Left kidney (tissue), 2 donors: ENCODE measurements around the gene CHRNA3. TPM values are rescaled to one million over a fixed set of nuclear protein-coding genes. Genes with fewer than 3 reads are reported as not detected.
"Not testable (repeated sequence)": the region's sequence is repeated elsewhere in the genome, so short reads cannot be mapped to it uniquely, and the experiment has no call there.

Source experiments
- DNase-seq: peaks from one replicate; pipeline ENCODE4 v3.0.0-alpha.2; 2013
- polyA plus RNA-seq: library from polyadenylated mRNA; unstranded; fragments of 120-200 nt; gene quantifications from one replicate; pipeline ENCODE4 v1.2.1, GENCODE V29; 2013; ENCODE audit not compliant: insufficient read length

CHRNA3 gene
- polyA plus RNA-seq, 1 donor = 1.7 TPM

GRCh38 chr15:78617516-78617915, 3.3 kb downstream of the CHRNA3 start:
- DNase-seq = no peak

- DNase-seq = no peak
These were observed 3.7 kb downstream of the CHRNA3 start for GRCh38 chr15:78617076-78617475.

GRCh38 chr15:78616506-78616905, 4.3 kb downstream of the CHRNA3 start:
- no peak for DNase-seq

GRCh38 chr15:78615151-78615589, 5.6 kb downstream of the CHRNA3 start:
- DNase-seq = no peak

- no peak for DNase-seq
These were observed 6.8 kb downstream of the CHRNA3 start for GRCh38 chr15:78614021-78614420.

GRCh38 chr15:78609551-78609950, 11.2 kb downstream of the CHRNA3 start:
- not testable (repeated sequence) for DNase-seq

GRCh38 chr15:78605680-78606079, 15.1 kb downstream of the CHRNA3 start:
- no peak for DNase-seq

GRCh38 chr15:78605201-78605600, 15.6 kb downstream of the CHRNA3 start:
- DNase-seq = no peak

- DNase-seq = no peak
These were observed 16.4 kb downstream of the CHRNA3 start for GRCh38 chr15:78604420-78604819.

- no peak for DNase-seq
These were observed 17.3 kb downstream of the CHRNA3 start for GRCh38 chr15:78603467-78603866.

GRCh38 chr15:78599189-78599588, 21.6 kb downstream of the CHRNA3 start:
- no peak for DNase-seq

- DNase-seq = no peak
These were observed 22.4 kb downstream of the CHRNA3 start for GRCh38 chr15:78598348-78598747.

- no peak for DNase-seq
These were observed 23.2 kb downstream of the CHRNA3 start for GRCh38 chr15:78597583-78597982.

- no peak for DNase-seq
These were observed 45.9 kb downstream of the CHRNA3 start for GRCh38 chr15:78574944-78575343.

- DNase-seq = no peak
These were observed 47.4 kb downstream of the CHRNA3 start for GRCh38 chr15:78573416-78573815.

GRCh38 chr15:78571382-78571781, 49.4 kb downstream of the CHRNA3 start:
- no peak for DNase-seq

GRCh38 chr15:78570710-78571109, 50.1 kb downstream of the CHRNA3 start:
- no peak for DNase-seq

GRCh38 chr15:78567531-78567930, 53.3 kb downstream of the CHRNA3 start:
- DNase-seq = no peak

- DNase-seq = peak; percentile 35
These were observed 54.6 kb downstream of the CHRNA3 start for GRCh38 chr15:78565951-78566774.

GRCh38 chr15:78565097-78565950, 55.5 kb downstream of the CHRNA3 start, which contains the start of gene CHRNA5:
Gene CHRNA5, plus strand, starts transcription at chr15:78565520. Its CDS starts 200 bp downstream, at chr15:78565720.
- peak; percentile 85 for DNase-seq

- no peak for DNase-seq
These were observed 56.1 kb downstream of the CHRNA3 start for GRCh38 chr15:78564743-78565096.

GRCh38 chr15:78563092-78563491, 57.7 kb downstream of the CHRNA3 start:
- no peak for DNase-seq

GRCh38 chr15:78561490-78561889, 59.3 kb downstream of the CHRNA3 start:
- no peak for DNase-seq
